Brain microvascular endothelial cell (primary cell): ENCODE data around the gene PCLAF.
"Not testable (repeated sequence)": the region's sequence is repeated elsewhere in the genome, so short reads cannot be mapped to it uniquely, and the experiment has no call there.

ENCODE experiments used
- DNase-seq: peaks from one replicate; pipeline ENCODE4 v3.0.0-alpha.2; 2020
- H3K27ac ChIP-seq: fragments of 250-450 bp; sonication (Bioruptor Pico); 2 replicates; pipeline ENCODE4 v1.5.1; 2020; ENCODE audit warnings: mild to moderate bottlenecking, moderate library complexity
- H3K27me3 ChIP-seq: fragments of 250-450 bp; sonication (Bioruptor Pico); replicated peaks from 2 replicates; pipeline ENCODE4 v1.5.1; 2020; ENCODE audit warnings: mild to moderate bottlenecking
- H3K36me3 ChIP-seq: fragments of 250-450 bp; sonication (Bioruptor Pico); replicated peaks from 2 replicates; pipeline ENCODE4 v1.5.1; 2020; ENCODE audit warnings: mild to moderate bottlenecking
- H3K4me3 ChIP-seq: 2 replicates; pipeline ENCODE4 v1.5.1; 2011; ENCODE audit warnings: low read depth, mild to moderate bottlenecking, control low read depth, low read length, moderate library complexity
- CTCF ChIP-seq: IDR thresholded peaks from 2 replicates; pipeline ENCODE4 v1.5.1; 2011; ENCODE audit warnings: low read depth, mild to moderate bottlenecking, moderate library complexity, low read length, control low read depth, inconsistent platforms; ENCODE audit errors: missing control alignments
- in situ Hi-C: cut with HindIII; loops from 2 replicates; pipeline ENCODE4 v1.10.0; 2017; ENCODE audit warnings: low sequenced_read_pairs, low pct_ligation_motif_present

PCLAF gene

GRCh38 chr15:64373360-64373759 is 7.9 kb downstream of the PCLAF start:
- Histone ChIP-seq H3K27me3 (no peaks in the 10 kb centered on the region), H3K27ac (no peak overlapping the region), H3K36me3 (no peaks in the 10 kb centered on the region), H3K4me3 (no peak overlapping the region)
- in situ Hi-C loops: no loop called here
- no peak for DNase-seq
- TF ChIP-seq CTCF: no peak

GRCh38 chr15:64371383-64371782 is 9.9 kb downstream of the PCLAF start:
- in situ Hi-C loops, H3K36me3 ChIP-seq, DNase-seq, H3K27ac ChIP-seq, H3K27me3 ChIP-seq, H3K4me3 ChIP-seq: not testable (repeated sequence)

- no peaks in the 10 kb centered on the region for H3K36me3 ChIP-seq
- TF ChIP-seq CTCF: no peak
- in situ Hi-C loops: no loop called here
- H3K27ac ChIP-seq: no peak overlapping the region
- H3K4me3 ChIP-seq: no peak overlapping the region
- no peaks in the 10 kb centered on the region for H3K27me3 ChIP-seq
- DNase-seq: peak; percentile 10
These were observed 12.1 kb downstream of the PCLAF start for GRCh38 chr15:64369078-64369607.

GRCh38 chr15:64361259-64361658 is 20.0 kb downstream of the PCLAF start:
- no peak for TF ChIP-seq CTCF
- Histone ChIP-seq H3K27me3 (no peaks in the 10 kb centered on the region), H3K27ac (no peak overlapping the region), H3K36me3 (no peaks in the 10 kb centered on the region), H3K4me3 (no peak overlapping the region)
- DNase-seq: no peak
- in situ Hi-C loops: no loop called here

GRCh38 chr15:64356710-64357040 is 24.6 kb downstream of the PCLAF start:
- TF ChIP-seq CTCF: no peak
- in situ Hi-C loops: no loop called here
- no peak overlapping the region for H3K27ac ChIP-seq

GRCh38 chr15:64355944-64356709 is 25.1 kb downstream of the PCLAF start, which contains the start of gene CSNK1G1:
CSNK1G1 (minus strand) TSS chr15:64356173; CDS start chr15:64300499, 55,674 bp downstream.
- peak; percentile 97 for DNase-seq
- Histone ChIP-seq H3K27me3 (no peaks in the 10 kb centered on the region), H3K36me3 (no peaks in the 10 kb centered on the region), H3K4me3 (peak within 1 kb of the TSS; percentile 88), H3K27ac (peak within 1 kb of the TSS; percentile 38)
- peak; percentile 56 for TF ChIP-seq CTCF
- in situ Hi-C loops: no loop called here

More at GRCh38 chr15:64356710-64357040, 24.6 kb downstream of the PCLAF start:
- DNase-seq: no peak
- H3K36me3 ChIP-seq: no peaks in the 10 kb centered on the region
- peak overlapping the region; percentile 88 for H3K4me3 ChIP-seq
- H3K27me3 ChIP-seq: no peaks in the 10 kb centered on the region
